ENCODE data around the gene PACRG. TPM values are rescaled to one million over a fixed set of nuclear protein-coding genes. Genes with fewer than 3 reads are reported as not detected.

PACRG gene
- total and polyA plus RNA-seq, 2 of the 13 experiments (the other 11 are each of a cell fraction or from before 2014, with no cell fraction given) = 0.13 TPM; not detected in 1

- DNase-seq (ENCODE audit: low spot score) = no peak
- Histone ChIP-seq H3K4me1 (ENCODE audit: insufficient read depth, low read length) (no peaks in the 10 kb centered on the region), H4K20me1 (ENCODE audit: insufficient read depth, low read length) (no peaks in the 10 kb centered on the region), H3K27me3 (ENCODE audit: control insufficient read depth in 1 of 2, insufficient read depth in 2 of 2, low read length in 2 of 2) (no peaks in the 10 kb centered on the region), H3K27ac (ENCODE audit: extremely low read length, insufficient read depth, low read length) (no peak overlapping the region), H3K4me2 (ENCODE audit: low read depth, low read length) (no peak overlapping the region), H3K36me3 (replicated peaks in 1 of 2; ENCODE audit: control insufficient read depth in 1 of 2, insufficient read depth in 2 of 2, low read length in 2 of 2) (no peaks in the 10 kb centered on the region), H3K9me3 (ENCODE audit: low read length) (no peaks in the 10 kb centered on the region), H3K79me2 (ENCODE audit: insufficient read depth, low read length) (no peaks in the 10 kb centered on the region), H2AFZ (ENCODE audit: low read length) (no peak overlapping the region), H3K4me3 (replicated peaks in 1 of 3; ENCODE audit: insufficient read depth in 1 of 3, low read depth in 2 of 3, low read length in 3 of 3) (no peak overlapping the region), H3K9ac (ENCODE audit: insufficient read depth, low read depth, low read length) (no peak overlapping the region)
- TF ChIP-seq ZC3H4 (CRISPR knock-in tag; IDR thresholded peaks at IDR 0.05; ENCODE audit: borderline replicate concordance) = no peak
- no peak for TF ChIP-seq ZNF251 (CRISPR knock-in tag; IDR thresholded peaks at IDR 0.05)
- ChIA-PET CTCF (ENCODE audit: low intra/inter-chr PET ratio, low total read pairs) (no interaction called here), POLR2A (no interaction called here)
- no TSS peak for BruUV-seq (replicated peaks)
- 10% methylated on average over 6 of the region's 6 CpGs for WGBS (ENCODE audit: low lambda C conversion rate)
- no peak for ATAC-seq
- no peak for FAIRE-seq
- intact Hi-C loops (cut with micrococcal nuclease; ENCODE audit: unreplicated experiment) (no loop called here), in situ Hi-C loops (cut with HindIII; ENCODE audit: extremely low pct_ligation_motif_present, low pct_unique_long_range_greater_than_20kb) (no loop called here)
Measured at GRCh38 chr6:163063561-163063960, 335.8 kb downstream of the PACRG start.

- FAIRE-seq (no peak), DNase-seq (ENCODE audit: low spot score) (no peak), ATAC-seq (no peak)
- Histone ChIP-seq H3K4me1 (ENCODE audit: insufficient read depth, low read length) (no peaks in the 10 kb centered on the region), H3K4me3 (replicated peaks in 1 of 3; ENCODE audit: insufficient read depth in 1 of 3, low read depth in 2 of 3, low read length in 3 of 3) (no peak overlapping the region), H3K79me2 (ENCODE audit: insufficient read depth, low read length) (no peaks in the 10 kb centered on the region), H3K36me3 (replicated peaks in 1 of 2; ENCODE audit: control insufficient read depth in 1 of 2, insufficient read depth in 2 of 2, low read length in 2 of 2) (no peaks in the 10 kb centered on the region), H3K27me3 (ENCODE audit: control insufficient read depth in 1 of 2, insufficient read depth in 2 of 2, low read length in 2 of 2) (no peaks in the 10 kb centered on the region), H3K9me3 (ENCODE audit: low read length) (no peaks in the 10 kb centered on the region), H3K9ac (ENCODE audit: insufficient read depth, low read depth, low read length) (no peak overlapping the region), H2AFZ (ENCODE audit: low read length) (no peak overlapping the region), H3K4me2 (ENCODE audit: low read depth, low read length) (no peak overlapping the region), H3K27ac (ENCODE audit: extremely low read length, insufficient read depth, low read length) (no peak overlapping the region), H4K20me1 (ENCODE audit: insufficient read depth, low read length) (no peaks in the 10 kb centered on the region)
- 68% methylated on average over 5 of the region's 5 CpGs for WGBS (ENCODE audit: low lambda C conversion rate)
- no TSS peak for BruUV-seq (replicated peaks)
- intact Hi-C loops (cut with micrococcal nuclease; ENCODE audit: unreplicated experiment) = no loop called here
- in situ Hi-C loops (cut with HindIII; ENCODE audit: extremely low pct_ligation_motif_present, low pct_unique_long_range_greater_than_20kb) = no loop called here
- POLR2A ChIA-PET = no interaction called here
- TF ChIP-seq ZGPAT (CRISPR knock-in tag; IDR thresholded peaks at IDR 0.05) = no peak
- no peak for TF ChIP-seq MED8 (CRISPR knock-in tag; IDR thresholded peaks at IDR 0.05; ENCODE audit: insufficient replicate concordance)
- TF ChIP-seq ZFP1 (CRISPR knock-in tag; IDR thresholded peaks at IDR 0.05) = no peak
- no peak for TF ChIP-seq ZNF597 (CRISPR knock-in tag; IDR thresholded peaks at IDR 0.05)
- no peak for TF ChIP-seq LCORL (IDR thresholded peaks at IDR 0.05)
- no peak for TF ChIP-seq LCORL (CRISPR knock-in tag; IDR thresholded peaks at IDR 0.05)
- no peak for TF ChIP-seq ZNF672 (CRISPR knock-in tag; IDR thresholded peaks at IDR 0.05)
- no peak for TF ChIP-seq CHD2 (IDR thresholded peaks at IDR 0.05; ENCODE audit: low read depth, low read length)
- TF ChIP-seq ZNF674 (CRISPR knock-in tag; IDR thresholded peaks at IDR 0.05; ENCODE audit: low read depth) = no peak
- TF ChIP-seq SRF (IDR thresholded peaks at IDR 0.05; ENCODE audit: low read depth, low read length) = no peak
- TF ChIP-seq ZBTB46 (CRISPR knock-in tag; IDR thresholded peaks at IDR 0.05; ENCODE audit: borderline replicate concordance) = no peak
- no peak for TF ChIP-seq NFE2 (CRISPR knock-in tag; IDR thresholded peaks at IDR 0.05)
- no peak for TF ChIP-seq AHR (CRISPR knock-in tag; IDR thresholded peaks at IDR 0.05)
- TF ChIP-seq ZMYM2 (CRISPR knock-in tag; IDR thresholded peaks at IDR 0.05) = no peak
- CTCF ChIA-PET (ENCODE audit: low intra/inter-chr PET ratio, low total read pairs) = no interaction called here
Measured at GRCh38 chr6:163064397-163064796, 336.6 kb downstream of the PACRG start.
